Endothelial cell of umbilical vein (primary cell): ENCODE results near the gene CCL14. TPM values are rescaled to one million over a fixed set of nuclear protein-coding genes. Genes with fewer than 3 reads are reported as not detected.

Experiments
- BruUV-seq: library from RNA; stranded (reverse); fragments of 400-500 nt; replicated peaks from 2 replicates; lab custom pipeline; 2021; lab: Mats Ljungman, UMichigan
- CTCF ChIA-PET: fragments of 300-600, 350-600 bp; sonication (Branson Sonifier 250); formaldehyde crosslinking; loops from one replicate; lab custom pipeline; 2021; ENCODE audit warnings: antibody characterized with exemption, inconsistent platforms; lab: Charles Lee
- POLR2A ChIA-PET: fragments of 300-600, 350-600 bp; sonication (Branson Sonifier 250); formaldehyde crosslinking; loops from one replicate; lab custom pipeline; 2021; ENCODE audit warnings: antibody characterized with exemption, inconsistent platforms; lab: Charles Lee
- DNase-seq: peaks from one replicate; pipeline ENCODE4 v3.0.0-alpha.2; 2011; ENCODE audit warnings: low read depth, low spot score
- FAIRE-seq: peaks from 2 replicates; lab custom pipeline; 2011; peaks lifted over from hg19 to GRCh38; lab: Jason Lieb, UNC
- H2AFZ ChIP-seq: 2 replicates; pipeline ENCODE4 v1.6.0; 2012; ENCODE audit warnings: low read depth, low read length, control low read depth, inconsistent platforms
- H3K27ac ChIP-seq: 2 replicates; pipeline ENCODE4 v1.5.1; 2011; ENCODE audit warnings: low read depth, mild to moderate bottlenecking, control low read depth, low read length, moderate library complexity; ENCODE audit not compliant: insufficient read depth
- H3K27me3 ChIP-seq, 2 experiments: 2 replicates each; pipeline versions ENCODE4 v1.6.0 to v1.6.1; 2011; ENCODE audit warnings: low read length in 2 of 2, mixed read lengths in 1 of 2; ENCODE audit not compliant: control insufficient read depth in 2 of 2, insufficient read depth in 2 of 2
- H3K36me3 ChIP-seq, 2 experiments: 2 replicates in 1 of 2; 3 replicates in 1 of 2; pipeline ENCODE4 v1.5.1; 2011; ENCODE audit warnings: low read length in 2 of 2, mild to moderate bottlenecking in 1 of 2, moderate library complexity in 1 of 2; ENCODE audit not compliant: control insufficient read depth in 2 of 2, insufficient read depth in 2 of 2; ENCODE audit errors: extremely low read depth in 1 of 2
- H3K4me1 ChIP-seq: 3 replicates; pipeline ENCODE4 v1.5.1; 2011; ENCODE audit warnings: mild to moderate bottlenecking, low read length; ENCODE audit not compliant: control insufficient read depth, insufficient read depth; ENCODE audit errors: extremely low read depth
- H3K4me2 ChIP-seq: 2 replicates; pipeline ENCODE4 v1.6.1; 2011; ENCODE audit warnings: low read length, control low read depth, mixed read lengths; ENCODE audit not compliant: insufficient read depth
- H3K4me3 ChIP-seq, 3 experiments: fragments of 200-600 bp in 1 of 3; sonication (generic), shearing (Covaris generic) in 1 of 3; replicated peaks in 1 of 3; 2 replicates each; pipeline ENCODE4 v1.5.1; 2011 to 2016; ENCODE audit warnings: control low read depth in 3 of 3, low read length in 3 of 3, mild to moderate bottlenecking in 2 of 3, inconsistent platforms in 1 of 3, low read depth in 1 of 3, moderate library complexity in 1 of 3; ENCODE audit not compliant: insufficient read depth in 1 of 3
- H3K79me2 ChIP-seq: 2 replicates; pipeline ENCODE4 v1.6.0; 2012; ENCODE audit warnings: low read length, inconsistent platforms; ENCODE audit not compliant: control insufficient read depth, insufficient read depth
- H3K9ac ChIP-seq: replicated peaks from 2 replicates; pipeline ENCODE3; 2011; ENCODE audit warnings: low read length, control low read depth; ENCODE audit not compliant: insufficient read depth; ENCODE audit errors: extremely low read depth
- H3K9me1 ChIP-seq: replicated peaks from 3 replicates; pipeline ENCODE4 v1.6.0; 2011; ENCODE audit warnings: mild to moderate bottlenecking, low read length; ENCODE audit not compliant: control insufficient read depth, insufficient read depth; ENCODE audit errors: extremely low read depth
- H3K9me3 ChIP-seq: replicated peaks from 2 replicates; pipeline ENCODE4 v1.5.1; 2012; ENCODE audit warnings: low read length, inconsistent platforms; ENCODE audit not compliant: control insufficient read depth, insufficient read depth
- H4K20me1 ChIP-seq: replicated peaks from 2 replicates; pipeline ENCODE3; 2011; ENCODE audit warnings: mild to moderate bottlenecking, low read length; ENCODE audit not compliant: control insufficient read depth, insufficient read depth; ENCODE audit errors: extremely low read depth
- EZH2 ChIP-seq: IDR thresholded peaks from 2 replicates; pipeline ENCODE4 v1.6.1; 2012; ENCODE audit warnings: borderline replicate concordance, low read depth, mild to moderate bottlenecking, moderate library complexity, low read length, inconsistent platforms; ENCODE audit not compliant: severe bottlenecking
- FOS ChIP-seq: IDR thresholded peaks from 2 replicates; pipeline ENCODE4 v1.6.1; 2011; ENCODE audit warnings: mild to moderate bottlenecking, low read length, moderate library complexity, borderline replicate concordance; ENCODE audit not compliant: insufficient read depth
- GATA2 ChIP-seq: IDR thresholded peaks from 2 replicates; pipeline ENCODE4 v1.7.0; 2011; ENCODE audit warnings: low read depth, mild to moderate bottlenecking, moderate library complexity, mixed read lengths, low read length; ENCODE audit not compliant: insufficient read length, insufficient read depth
- JUN ChIP-seq: IDR thresholded peaks from 2 replicates; pipeline ENCODE4 v1.6.1; 2011; ENCODE audit warnings: borderline replicate concordance, low read depth; ENCODE audit not compliant: insufficient read length, insufficient read depth
- MYC ChIP-seq: IDR thresholded peaks from one replicate; pipeline ENCODE4 v1.6.1; 2011; ENCODE audit warnings: mild to moderate bottlenecking, low read depth, low read length
- POLR2A ChIP-seq: IDR thresholded peaks from 2 replicates; pipeline ENCODE4 v1.6.1; 2012; ENCODE audit warnings: low read depth, mild to moderate bottlenecking, control low read depth, low read length
- POLR2AphosphoS5 ChIP-seq: IDR thresholded peaks from 2 replicates; pipeline ENCODE4 v1.6.1; 2012; ENCODE audit warnings: low read depth, mild to moderate bottlenecking, control low read depth, low read length, moderate library complexity; ENCODE audit not compliant: insufficient read depth
- dilution Hi-C: fragments of 300-500 bp; cut with MboI; formaldehyde crosslinking; loops from one replicate; pipeline ENCODE4 v1.15.0; 2019; ENCODE audit warnings: low sequenced_read_pairs; ENCODE audit not compliant: extremely low pct_ligation_motif_present
- intact Hi-C: fragments of 100-400 bp; cut with micrococcal nuclease; formaldehyde crosslinking; loops from one replicate; pipeline ENCODE4 v1.10.0; 2022
- polyA plus RNA-seq, 4 experiments: library from polyadenylated mRNA; depleted of rRNA in 3 of 4; stranded (reverse) in 3 of 4; unstranded in 1 of 4; fragments of >200 nt; gene quantifications; 2 replicates each; pipeline versions ENCODE4 v1.2.1 to v1.2.3, GENCODE V29; 2011 to 2012; ENCODE audit warnings: missing spikeins in 1 of 4
- total RNA-seq: library from RNA; stranded (reverse); gene quantifications from 2 replicates; pipeline ENCODE4 v1.2.3, GENCODE V29; 2021
- TF ChIP-seq, protein P1 (sequence below): IDR thresholded peaks from 2 replicates; pipeline ENCODE4 v1.6.1; 2011; ENCODE audit not compliant: insufficient read depth, insufficient read length
- TF ChIP-seq, protein P2 (sequence below), 2 donors: IDR thresholded peaks; 1 replicate in 1 of 2; 2 replicates in 1 of 2; pipeline ENCODE4 v1.5.1; 2011; ENCODE audit warnings: low read length in 2 of 2, mild to moderate bottlenecking in 2 of 2, moderate library complexity in 2 of 2, control low read depth in 1 of 2, inconsistent platforms in 1 of 2, low read depth in 1 of 2; ENCODE audit not compliant: insufficient read depth in 1 of 2; ENCODE audit errors: extremely low read depth in 1 of 2

CCL14 gene
- total and polyA plus RNA-seq, 2 donors (not counting 3 experiments of a cell fraction or from before 2014, with no cell fraction given), result 21.3 to 25.8 TPM

DNA sequence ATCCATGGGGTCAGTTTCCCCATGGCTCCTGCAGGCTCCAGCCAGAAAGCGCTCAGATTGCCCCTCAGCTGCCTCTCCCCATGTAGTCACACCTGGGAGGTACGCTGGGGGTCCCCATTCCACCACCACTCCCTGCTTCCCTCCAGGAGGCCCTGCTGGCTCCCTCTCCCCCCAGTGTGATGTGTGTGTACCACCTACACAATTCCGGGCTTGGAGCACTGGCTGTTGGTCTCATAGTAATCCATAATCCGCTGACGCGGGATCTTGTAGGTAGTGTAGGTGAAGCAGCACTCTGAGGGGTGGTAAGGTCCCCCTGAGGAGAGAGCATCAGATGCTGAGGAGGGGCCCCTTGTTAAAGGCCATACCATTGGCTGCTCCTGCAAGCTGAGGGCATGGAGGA lies 2.4 kb downstream of the CCL14 start:
- H3K4me3 ChIP-seq, result no peak overlapping the region
- H3K9me3 ChIP-seq, result no peaks in the 10 kb centered on the region
- DNase-seq (no peak), FAIRE-seq (no peak)
- H3K9ac ChIP-seq, result no peak overlapping the region
- peaks cover 0 to 4% of the 10 kb centered on the region in 2 experiments for H3K36me3 ChIP-seq
- intact Hi-C loops, result no loop called here
- no TSS peak for BruUV-seq
- H3K4me1 ChIP-seq, result peaks cover 30% of the 10 kb centered on the region
- no peaks in the 10 kb centered on the region for H4K20me1 ChIP-seq
- no peaks in the 10 kb centered on the region for H3K27me3 ChIP-seq
- TF ChIP-seq, protein P1, sequence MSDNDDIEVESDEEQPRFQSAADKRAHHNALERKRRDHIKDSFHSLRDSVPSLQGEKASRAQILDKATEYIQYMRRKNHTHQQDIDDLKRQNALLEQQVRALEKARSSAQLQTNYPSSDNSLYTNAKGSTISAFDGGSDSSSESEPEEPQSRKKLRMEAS, result no peak
- TF ChIP-seq, protein P2, sequence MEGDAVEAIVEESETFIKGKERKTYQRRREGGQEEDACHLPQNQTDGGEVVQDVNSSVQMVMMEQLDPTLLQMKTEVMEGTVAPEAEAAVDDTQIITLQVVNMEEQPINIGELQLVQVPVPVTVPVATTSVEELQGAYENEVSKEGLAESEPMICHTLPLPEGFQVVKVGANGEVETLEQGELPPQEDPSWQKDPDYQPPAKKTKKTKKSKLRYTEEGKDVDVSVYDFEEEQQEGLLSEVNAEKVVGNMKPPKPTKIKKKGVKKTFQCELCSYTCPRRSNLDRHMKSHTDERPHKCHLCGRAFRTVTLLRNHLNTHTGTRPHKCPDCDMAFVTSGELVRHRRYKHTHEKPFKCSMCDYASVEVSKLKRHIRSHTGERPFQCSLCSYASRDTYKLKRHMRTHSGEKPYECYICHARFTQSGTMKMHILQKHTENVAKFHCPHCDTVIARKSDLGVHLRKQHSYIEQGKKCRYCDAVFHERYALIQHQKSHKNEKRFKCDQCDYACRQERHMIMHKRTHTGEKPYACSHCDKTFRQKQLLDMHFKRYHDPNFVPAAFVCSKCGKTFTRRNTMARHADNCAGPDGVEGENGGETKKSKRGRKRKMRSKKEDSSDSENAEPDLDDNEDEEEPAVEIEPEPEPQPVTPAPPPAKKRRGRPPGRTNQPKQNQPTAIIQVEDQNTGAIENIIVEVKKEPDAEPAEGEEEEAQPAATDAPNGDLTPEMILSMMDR (IDR thresholded peaks at IDR 0.05; ENCODE audit: extremely low read depth in 1 of 2, insufficient read depth in 1 of 2, low read depth in 1 of 2, low read length in 2 of 2), result no peak
- TF ChIP-seq GATA2 (no peak), POLR2AphosphoS5 (no peak), POLR2A (no peak), FOS (no peak), JUN (no peak), EZH2 (no peak), MYC (no peak)
- H3K9me1 ChIP-seq, result no peaks in the 10 kb centered on the region
- ChIA-PET CTCF (interaction anchor here (4.9 kb wide), 1 partner anchor 15 kb away, joined by 21 read pairs; no protein-coding TSS in a partner anchor), POLR2A (no interaction called here)
- no peak overlapping the region for H2AFZ ChIP-seq
- H3K79me2 ChIP-seq, result no peaks in the 10 kb centered on the region
- no peak overlapping the region for H3K27ac ChIP-seq
- dilution Hi-C loops, result no loop called here
- no peak overlapping the region for H3K4me2 ChIP-seq
